Measurements from ENCODE around the gene RAB26.

Gene RAB26

GRCh38 chr16:2198283-2198682 lies 49.9 kb downstream of the RAB26 start:
- TF ChIP-seq CREB5 (CRISPR knock-in tag; IDR thresholded peaks at IDR 0.05; ENCODE audit: low read depth) = no peak
- no peak for TF ChIP-seq ZNF70 (CRISPR knock-in tag; IDR thresholded peaks at IDR 0.05)
- TF ChIP-seq TOX (CRISPR knock-in tag; IDR thresholded peaks at IDR 0.05; ENCODE audit: borderline replicate concordance) = no peak
- TF ChIP-seq ZNF565 (CRISPR knock-in tag; conservative IDR thresholded peaks at IDR 0.05; ENCODE audit: low read depth) = no peak
- TF ChIP-seq BACH2 (CRISPR knock-in tag; IDR thresholded peaks at IDR 0.05; ENCODE audit: borderline replicate concordance) = no peak
- TF ChIP-seq GLIS3 (CRISPR knock-in tag; IDR thresholded peaks at IDR 0.05) = no peak
- TF ChIP-seq CSDC2 (CRISPR knock-in tag; IDR thresholded peaks at IDR 0.05) = no peak
- no peak for TF ChIP-seq ZFP3 (CRISPR knock-in tag; IDR thresholded peaks at IDR 0.05)
- TF ChIP-seq POU6F1 (CRISPR knock-in tag; IDR thresholded peaks at IDR 0.05; ENCODE audit: borderline replicate concordance, low read depth) = no peak
- TF ChIP-seq TCF4 (CRISPR knock-in tag; IDR thresholded peaks at IDR 0.05; ENCODE audit: borderline replicate concordance) = no peak
- no peak for TF ChIP-seq ZC3H10 (CRISPR knock-in tag; IDR thresholded peaks at IDR 0.05)
- TF ChIP-seq ZNF8 (CRISPR knock-in tag; IDR thresholded peaks at IDR 0.05) = no peak
- TF ChIP-seq OSR1 (CRISPR knock-in tag; IDR thresholded peaks at IDR 0.05) = no peak
- no peak for ATAC-seq

- ATAC-seq = no peak
- TF ChIP-seq ZNF565 (CRISPR knock-in tag; conservative IDR thresholded peaks at IDR 0.05; ENCODE audit: low read depth) = no peak
Measured at GRCh38 chr16:2199095-2199494, 50.7 kb downstream of the RAB26 start.

GRCh38 chr16:2199621-2200139 lies 51.3 kb downstream of the RAB26 start:
- no peak for TF ChIP-seq TOX (CRISPR knock-in tag; IDR thresholded peaks at IDR 0.05; ENCODE audit: borderline replicate concordance)
- no peak for TF ChIP-seq TSHZ2 (CRISPR knock-in tag; IDR thresholded peaks at IDR 0.05)
- TF ChIP-seq PATZ1 (CRISPR knock-in tag; IDR thresholded peaks at IDR 0.05; ENCODE audit: borderline replicate concordance) = no peak
- no peak for TF ChIP-seq ZFP30 (CRISPR knock-in tag; IDR thresholded peaks at IDR 0.05)
- no peak for TF ChIP-seq TCF4 (CRISPR knock-in tag; IDR thresholded peaks at IDR 0.05; ENCODE audit: borderline replicate concordance)
- TF ChIP-seq CSRNP3 (CRISPR knock-in tag; IDR thresholded peaks at IDR 0.05) = no peak
- no peak for TF ChIP-seq BACH2 (CRISPR knock-in tag; IDR thresholded peaks at IDR 0.05; ENCODE audit: borderline replicate concordance)
- no peak for TF ChIP-seq PPARA (CRISPR knock-in tag; IDR thresholded peaks at IDR 0.05; ENCODE audit: borderline replicate concordance)
- no peak for ATAC-seq

GRCh38 chr16:2200313-2200712 lies 51.9 kb downstream of the RAB26 start:
- ATAC-seq = no peak
- no peak for TF ChIP-seq ZC3H10 (CRISPR knock-in tag; IDR thresholded peaks at IDR 0.05)
- TF ChIP-seq ZNF565 (CRISPR knock-in tag; conservative IDR thresholded peaks at IDR 0.05; ENCODE audit: low read depth) = no peak
- TF ChIP-seq ZNF70 (CRISPR knock-in tag; IDR thresholded peaks at IDR 0.05) = no peak
- TF ChIP-seq GLIS3 (CRISPR knock-in tag; IDR thresholded peaks at IDR 0.05) = no peak
- no peak for TF ChIP-seq TCF4 (CRISPR knock-in tag; IDR thresholded peaks at IDR 0.05; ENCODE audit: borderline replicate concordance)
- TF ChIP-seq RARB (CRISPR knock-in tag; IDR thresholded peaks at IDR 0.05) = no peak
- no peak for TF ChIP-seq CSRNP3 (CRISPR knock-in tag; IDR thresholded peaks at IDR 0.05)
- no peak for TF ChIP-seq PPARA (CRISPR knock-in tag; IDR thresholded peaks at IDR 0.05; ENCODE audit: borderline replicate concordance)
- no peak for TF ChIP-seq PATZ1 (CRISPR knock-in tag; IDR thresholded peaks at IDR 0.05; ENCODE audit: borderline replicate concordance)
- TF ChIP-seq CSDC2 (CRISPR knock-in tag; IDR thresholded peaks at IDR 0.05) = no peak
- no peak for TF ChIP-seq ZFP3 (CRISPR knock-in tag; IDR thresholded peaks at IDR 0.05)
- TF ChIP-seq ZNF8 (CRISPR knock-in tag; IDR thresholded peaks at IDR 0.05) = no peak
- TF ChIP-seq ARNTL (CRISPR knock-in tag; IDR thresholded peaks at IDR 0.05; ENCODE audit: borderline replicate concordance, low read depth) = no peak
- no peak for TF ChIP-seq TOX (CRISPR knock-in tag; IDR thresholded peaks at IDR 0.05; ENCODE audit: borderline replicate concordance)
- TF ChIP-seq ISL1 (CRISPR knock-in tag; IDR thresholded peaks at IDR 0.05) = no peak

Measured in SK-N-SH treated with all-trans-retinoic acid at 6 μM for 48 hours (cell line).